Measurements from ENCODE around the gene SELENOS. TPM values are rescaled to one million over a fixed set of nuclear protein-coding genes. Genes with fewer than 3 reads are reported as not detected.

The SELENOS gene
- total and polyA plus RNA-seq, 9 of the 15 experiments (the other 6 are each of a cell fraction or from before 2014, with no cell fraction given) = 24.9 to 57.4 (median 47.9) TPM

GRCh38 chr15:101277038-101277822, at the start of gene SELENOS (continued):
- TF ChIP-seq ZNF384 (IDR thresholded peaks at IDR 0.05; ENCODE audit: low read depth, low read length) (0 out of 2 replicates have a peak, but pooled peaks have one; percentile 3), GABPB1 (CRISPR knock-in tag; IDR thresholded peaks at IDR 0.05) (peak; percentile 65), ATF7 (IDR thresholded peaks at IDR 0.05) (peak; percentile 75), ZNF717 (CRISPR knock-in tag; IDR thresholded peaks at IDR 0.05) (no peak), E2F6 (IDR thresholded peaks at IDR 0.05; ENCODE audit: borderline replicate concordance in 1 of 2, extremely low read depth in 1 of 2, insufficient read depth in 1 of 2, insufficient read length in 1 of 2, low read depth in 1 of 2, low read length in 1 of 2, poor library complexity in 1 of 2, severe bottlenecking in 1 of 2) (peak; percentile 41 to 67), CHD1 (IDR thresholded peaks at IDR 0.05; ENCODE audit: low read length) (peak; percentile 78), SAP30 (IDR thresholded peaks at IDR 0.05; ENCODE audit: borderline replicate concordance, insufficient read depth, low read depth, low read length, poor library complexity, severe bottlenecking) (peak; percentile 95), CBX1 (IDR thresholded peaks at IDR 0.05; ENCODE audit: low read depth) (0 out of 2 replicates have a peak, but pooled peaks have one; percentile 23), SMARCA5 (IDR thresholded peaks at IDR 0.05) (no peak), MNT (conservative IDR thresholded peaks at IDR 0.05) (peak; percentile 87 to 93), ATF1 (CRISPR knock-in tag; IDR thresholded peaks at IDR 0.05) (peak; percentile 52; the same call in 1 of the 2 replicates), ATF1 (tag; IDR thresholded peaks at IDR 0.05) (peak; percentile 94), CHCHD3 (CRISPR knock-in tag; IDR thresholded peaks at IDR 0.05) (no peak), RCOR1 (IDR thresholded peaks at IDR 0.05; ENCODE audit: borderline replicate concordance in 1 of 2, low read depth in 2 of 2, low read length in 2 of 2) (peak in 1 of 2 experiments; percentile 32; a peak in 1 of 4 replicates), ARID4B (CRISPR knock-in tag; IDR thresholded peaks at IDR 0.05) (peak; percentile 90), PHF8 (IDR thresholded peaks at IDR 0.05; ENCODE audit: borderline replicate concordance, low read length) (peak; percentile 88; the same call in 1 of the 2 replicates), TRIM24 (IDR thresholded peaks at IDR 0.05) (no peak), SUPT5H (IDR thresholded peaks at IDR 0.05) (0 out of 2 replicates have a peak, but pooled peaks have one; percentile 55), HLTF (IDR thresholded peaks at IDR 0.05) (0 out of 2 replicates have a peak, but pooled peaks have one; percentile 50), NR3C1 (CRISPR knock-in tag; IDR thresholded peaks at IDR 0.05) (0 out of 2 replicates have a peak, but pooled peaks have one; percentile 52), RBM14 (IDR thresholded peaks at IDR 0.05; ENCODE audit: borderline replicate concordance, insufficient read depth, low read depth, low read length) (no peak), GABPA (tag; conservative IDR thresholded peaks at IDR 0.05; ENCODE audit: low read depth) (peak; percentile 90)

Data from K562 (cell line).